Activated CD4-positive, alpha-beta T cell treated with anti-CD3 and anti-CD28 coated beads, Interleukin-2, amount 10 ng/mL, durations not matched to agents 24 days and 14 days (primary cell): ENCODE measurements around the gene KSR2. TPM values are rescaled to one million over a fixed set of nuclear protein-coding genes. Genes with fewer than 3 reads are reported as not detected.

Experiments
- DNase-seq: peaks from one replicate; pipeline ENCODE4 v3.0.0; 2022
- H3K27ac Mint-ChIP-seq: one replicate; pipeline ENCODE4 v1.8.0; 2022; ENCODE audit warnings: mild to moderate bottlenecking, mixed read lengths
- H3K27me3 Mint-ChIP-seq: one replicate; pipeline ENCODE4 v1.8.0; 2022; ENCODE audit warnings: mixed read lengths
- H3K36me3 Mint-ChIP-seq: one replicate; pipeline ENCODE4 v1.8.0; 2022; ENCODE audit warnings: low read depth, mild to moderate bottlenecking, mixed read lengths
- H3K4me1 Mint-ChIP-seq: one replicate; pipeline ENCODE4 v1.8.0; 2021; ENCODE audit warnings: mixed read lengths
- H3K4me3 Mint-ChIP-seq: one replicate; pipeline ENCODE4 v1.8.0; 2022; ENCODE audit warnings: mild to moderate bottlenecking, moderate library complexity, mixed read lengths
- H3K9me3 Mint-ChIP-seq: one replicate; pipeline ENCODE4 v1.8.0; 2021; ENCODE audit warnings: mixed read lengths
- intact Hi-C: fragments of 100-400 bp; cut with micrococcal nuclease; formaldehyde crosslinking; loops from one replicate; pipeline ENCODE4 v1.15.1; 2023
- total RNA-seq: library from RNA; stranded (reverse); gene quantifications from 2 replicates; pipeline ENCODE4 v1.2.3, GENCODE V29; 2022

KSR2 gene
- total RNA-seq, 1 donor from 2014 or later = 0.02 TPM

GRCh38 chr12:117854339-117855012 lies 114.3 kb downstream of the KSR2 start:
- intact Hi-C loops = no loop called here
- no peaks in the 10 kb centered on the region for H3K9me3 Mint-ChIP-seq
- no peaks in the 10 kb centered on the region for H3K27me3 Mint-ChIP-seq
- peak; percentile 84 for DNase-seq
- H3K36me3 Mint-ChIP-seq = no peaks in the 10 kb centered on the region
- H3K4me1 Mint-ChIP-seq = no peaks in the 10 kb centered on the region
- H3K4me3 Mint-ChIP-seq = no peak overlapping the region
- no peak overlapping the region for H3K27ac Mint-ChIP-seq

- Mint-ChIP-seq H3K4me1 (no peaks in the 10 kb centered on the region), H3K27ac (no peak overlapping the region), H3K36me3 (no peaks in the 10 kb centered on the region), H3K9me3 (no peaks in the 10 kb centered on the region), H3K4me3 (no peak overlapping the region), H3K27me3 (no peaks in the 10 kb centered on the region)
- intact Hi-C loops = no loop called here
- DNase-seq = no peak
These were observed 115.2 kb downstream of the KSR2 start for GRCh38 chr12:117853600-117853999.

GRCh38 chr12:117850048-117850447 lies 118.7 kb downstream of the KSR2 start:
- intact Hi-C loops = no loop called here
- H3K9me3 Mint-ChIP-seq = no peaks in the 10 kb centered on the region
- DNase-seq = peak; percentile 58
- no peaks in the 10 kb centered on the region for H3K4me1 Mint-ChIP-seq
- H3K36me3 Mint-ChIP-seq = no peaks in the 10 kb centered on the region
- H3K27ac Mint-ChIP-seq = no peak overlapping the region
- H3K27me3 Mint-ChIP-seq = no peaks in the 10 kb centered on the region
- H3K4me3 Mint-ChIP-seq = no peak overlapping the region

GRCh38 chr12:117847371-117847770 lies 121.4 kb downstream of the KSR2 start:
- Mint-ChIP-seq H3K4me3 (no peak overlapping the region), H3K27ac (no peak overlapping the region), H3K27me3 (no peaks in the 10 kb centered on the region), H3K36me3 (no peaks in the 10 kb centered on the region), H3K9me3 (peaks cover 8% of the 10 kb centered on the region), H3K4me1 (no peaks in the 10 kb centered on the region)
- no peak for DNase-seq
- intact Hi-C loops = no loop called here

GRCh38 chr12:117845271-117845904 lies 123.4 kb downstream of the KSR2 start:
- no peak for DNase-seq
- Mint-ChIP-seq H3K27me3 (no peaks in the 10 kb centered on the region), H3K9me3 (peaks cover 8% of the 10 kb centered on the region), H3K27ac (no peak overlapping the region), H3K4me1 (no peaks in the 10 kb centered on the region), H3K36me3 (no peaks in the 10 kb centered on the region), H3K4me3 (no peak overlapping the region)
- intact Hi-C loops = no loop called here

GRCh38 chr12:117844114-117844830 lies 124.5 kb downstream of the KSR2 start:
- Mint-ChIP-seq H3K27me3 (no peaks in the 10 kb centered on the region), H3K9me3 (peaks cover 8% of the 10 kb centered on the region), H3K4me3 (no peak overlapping the region), H3K27ac (no peak overlapping the region), H3K36me3 (no peaks in the 10 kb centered on the region), H3K4me1 (no peaks in the 10 kb centered on the region)
- intact Hi-C loops = no loop called here
- no peak for DNase-seq

- Mint-ChIP-seq H3K4me3 (no peak overlapping the region), H3K27me3 (no peaks in the 10 kb centered on the region), H3K27ac (no peak overlapping the region), H3K9me3 (peaks cover 8% of the 10 kb centered on the region), H3K4me1 (no peaks in the 10 kb centered on the region), H3K36me3 (no peaks in the 10 kb centered on the region)
- no peak for DNase-seq
- intact Hi-C loops = no loop called here
These were observed 126.2 kb downstream of the KSR2 start for GRCh38 chr12:117842630-117843029.

- no peak overlapping the region for H3K4me3 Mint-ChIP-seq
- H3K27ac Mint-ChIP-seq = no peak overlapping the region
- H3K9me3 Mint-ChIP-seq = peaks cover 8% of the 10 kb centered on the region
- peaks cover 3% of the 10 kb centered on the region for H3K4me1 Mint-ChIP-seq
- no peak for DNase-seq
- no peaks in the 10 kb centered on the region for H3K36me3 Mint-ChIP-seq
- H3K27me3 Mint-ChIP-seq = peaks cover 2% of the 10 kb centered on the region
- intact Hi-C loops = no loop called here
These were observed 126.6 kb downstream of the KSR2 start for GRCh38 chr12:117842220-117842619.

- DNase-seq = no peak
These were observed 131.1 kb downstream of the KSR2 start for GRCh38 chr12:117837737-117838050.

GRCh38 chr12:117836999-117837736 lies 131.6 kb downstream of the KSR2 start:
- peak; percentile 91 for DNase-seq
- H3K27me3 Mint-ChIP-seq = peaks cover 3% of the 10 kb centered on the region
- H3K9me3 Mint-ChIP-seq = no peaks in the 10 kb centered on the region
- H3K4me3 Mint-ChIP-seq = no peak overlapping the region
- intact Hi-C loops = loop anchor here (10.0 kb wide), 1 partner anchor 252 kb away; no protein-coding TSS in a partner anchor
- no peaks in the 10 kb centered on the region for H3K36me3 Mint-ChIP-seq
- H3K27ac Mint-ChIP-seq = no peak overlapping the region
- peaks cover 5% of the 10 kb centered on the region for H3K4me1 Mint-ChIP-seq

More at GRCh38 chr12:117837737-117838050, 131.1 kb downstream of the KSR2 start:
- peaks cover 5% of the 10 kb centered on the region for H3K4me1 Mint-ChIP-seq
- no peaks in the 10 kb centered on the region for H3K9me3 Mint-ChIP-seq
- H3K4me3 Mint-ChIP-seq = no peak overlapping the region
- H3K27ac Mint-ChIP-seq = no peak overlapping the region
- H3K27me3 Mint-ChIP-seq = peaks cover 3% of the 10 kb centered on the region
- H3K36me3 Mint-ChIP-seq = no peaks in the 10 kb centered on the region
- intact Hi-C loops = loop anchor here (10.0 kb wide), 1 partner anchor 253 kb away; no protein-coding TSS in a partner anchor

GRCh38 chr12:117836476-117836875 lies 132.3 kb downstream of the KSR2 start:
- Mint-ChIP-seq H3K27me3 (peaks cover 3% of the 10 kb centered on the region), H3K27ac (no peak overlapping the region), H3K4me3 (no peak overlapping the region), H3K4me1 (peaks cover 5% of the 10 kb centered on the region), H3K36me3 (no peaks in the 10 kb centered on the region), H3K9me3 (no peaks in the 10 kb centered on the region)
- DNase-seq = no peak
- intact Hi-C loops = loop anchor here (10.0 kb wide), 1 partner anchor 252 kb away; no protein-coding TSS in a partner anchor

- Mint-ChIP-seq H3K4me3 (no peak overlapping the region), H3K9me3 (peaks cover 3% of the 10 kb centered on the region), H3K4me1 (peaks cover 5% of the 10 kb centered on the region), H3K27me3 (peaks cover 3% of the 10 kb centered on the region), H3K36me3 (no peaks in the 10 kb centered on the region), H3K27ac (no peak overlapping the region)
- DNase-seq = no peak
- intact Hi-C loops = loop anchor here (10.0 kb wide), 1 partner anchor 250 kb away; no protein-coding TSS in a partner anchor
These were observed 133.6 kb downstream of the KSR2 start for GRCh38 chr12:117835156-117835555.

GRCh38 chr12:117832459-117833457 lies 136.0 kb downstream of the KSR2 start:
- peaks cover 3% of the 10 kb centered on the region for H3K27me3 Mint-ChIP-seq
- H3K9me3 Mint-ChIP-seq = peaks cover 14% of the 10 kb centered on the region
- H3K27ac Mint-ChIP-seq = no peak overlapping the region
- no peak overlapping the region for H3K4me3 Mint-ChIP-seq
- H3K36me3 Mint-ChIP-seq = no peaks in the 10 kb centered on the region
- no peak for DNase-seq
- peaks cover 5% of the 10 kb centered on the region for H3K4me1 Mint-ChIP-seq
- intact Hi-C loops = loop anchor here (10.0 kb wide), 1 partner anchor 248 kb away; no protein-coding TSS in a partner anchor
